PC-3 (cell line): ENCODE data around the gene XIRP2. TPM values are rescaled to one million over a fixed set of nuclear protein-coding genes. Genes with fewer than 3 reads are reported as not detected.

Experiments used
- ATAC-seq: fragments of 200-7000 bp; cut with Tn5 transposase; 2 replicates; pipeline ENCODE4 v1.9.1; 2020; ENCODE audit warnings: mild to moderate bottlenecking, moderate library complexity
- BruUV-seq: library from RNA; stranded (reverse); fragments of 400-500 nt; replicated peaks from 2 replicates; lab custom pipeline; 2021; lab: Mats Ljungman, UMichigan
- CTCF ChIA-PET: fragments of 300-600 bp; sonication (Branson Sonifier 250); formaldehyde crosslinking; loops from one replicate; lab custom pipeline; 2022; ENCODE audit warnings: antibody characterized with exemption; lab: Charles Lee
- POLR2A ChIA-PET: fragments of 300-600 bp; sonication (Branson Sonifier 250); formaldehyde crosslinking; loops from one replicate; lab custom pipeline; 2022; ENCODE audit warnings: antibody characterized with exemption; ENCODE audit not compliant: unreplicated experiment; lab: Charles Lee
- DNase-seq: peaks from one replicate; pipeline ENCODE4 v3.0.0-alpha.2; 2015
- H2AFZ ChIP-seq: fragments of 300-600 bp; sonication (generic); 2 replicates; pipeline ENCODE4 v1.6.0; 2016; ENCODE audit warnings: antibody characterized with exemption, low read length
- H3F3A ChIP-seq: fragments of 300-600 bp; sonication (generic); one replicate; pipeline ENCODE4 v1.6.0; 2017; ENCODE audit warnings: antibody characterized with exemption, low read length, control low read depth, mild to moderate bottlenecking; ENCODE audit not compliant: unreplicated experiment
- H3K27ac ChIP-seq: fragments of 300-600 bp; sonication (generic); 2 replicates; pipeline ENCODE4 v1.5.1; 2016; ENCODE audit warnings: mild to moderate bottlenecking, low read length
- H3K27me3 ChIP-seq: fragments of 300-600 bp; sonication (generic); 2 replicates; pipeline ENCODE4 v1.6.1; 2016; ENCODE audit warnings: low read length, mixed read lengths
- H3K36me3 ChIP-seq: fragments of 300-600 bp; sonication (generic); 2 replicates; pipeline ENCODE4 v1.6.1; 2016; ENCODE audit warnings: low read depth, mixed run types, low read length, mixed read lengths
- H3K4me1 ChIP-seq: fragments of 300-600 bp; sonication (generic); 2 replicates; pipeline ENCODE4 v1.5.1; 2016; ENCODE audit warnings: low read length; ENCODE audit not compliant: insufficient read depth
- H3K4me2 ChIP-seq: fragments of 300-600 bp; sonication (generic); 2 replicates; pipeline ENCODE4 v1.6.0; 2016; ENCODE audit warnings: low read length
- H3K4me3 ChIP-seq: fragments of 300-600 bp; sonication (generic); 2 replicates; pipeline ENCODE4 v1.5.1; 2016; ENCODE audit warnings: mild to moderate bottlenecking, low read length, mixed read lengths
- H3K79me2 ChIP-seq: fragments of 300-600 bp; sonication (generic); 2 replicates; pipeline ENCODE4 v1.6.1; 2017; ENCODE audit warnings: low read length, mixed read lengths
- H3K9ac ChIP-seq: fragments of 300-600 bp; sonication (generic); 2 replicates; pipeline ENCODE4 v1.6.0; 2016; ENCODE audit warnings: mild to moderate bottlenecking, low read length
- H3K9me2 ChIP-seq: fragments of 300-600 bp; sonication (generic); replicated peaks from 2 replicates; pipeline ENCODE4 v1.6.1; 2016; ENCODE audit warnings: mixed run types, low read length, mixed read lengths
- H3K9me3 ChIP-seq: fragments of 300-600 bp; sonication (generic); 2 replicates; pipeline ENCODE4 v1.6.1; 2016; ENCODE audit warnings: low read length, mixed read lengths
- H4K20me1 ChIP-seq: fragments of 300-600 bp; sonication (generic); 2 replicates; pipeline ENCODE4 v1.6.1; 2016; ENCODE audit warnings: low read length, mixed read lengths
- CTCF ChIP-seq: fragments of 300-600 bp; sonication (generic); conservative IDR thresholded peaks from 2 replicates; pipeline ENCODE4 v1.5.1; 2017; ENCODE audit warnings: antibody characterized with exemption, low read depth, mild to moderate bottlenecking, low read length
- EZH2 ChIP-seq: fragments of 300-600 bp; sonication (generic); IDR thresholded peaks from one replicate; pipeline ENCODE4 v1.6.1; 2017; ENCODE audit warnings: antibody characterized with exemption, mild to moderate bottlenecking, low read length; ENCODE audit not compliant: unreplicated experiment
- EZH2phosphoT487 ChIP-seq: fragments of 300-600 bp; sonication (generic); IDR thresholded peaks from 2 replicates; pipeline ENCODE4 v1.6.1; 2018; ENCODE audit warnings: mild to moderate bottlenecking, antibody characterized with exemption, low read length, borderline replicate concordance
- intact Hi-C: fragments of 100-400 bp; cut with micrococcal nuclease; formaldehyde crosslinking; loops from 2 replicates; pipeline ENCODE4 v1.9.0; 2023
- total RNA-seq: library from RNA; depleted of rRNA; stranded (reverse); fragments of >200 nt; gene quantifications from 2 replicates; pipeline ENCODE4 v1.2.3, GENCODE V29; 2014

XIRP2 gene
- total RNA-seq, 1 experiment from 2014 or later = 0.11 TPM

- H2AFZ ChIP-seq = no peak overlapping the region
- TF ChIP-seq EZH2phosphoT487 (no peak), EZH2 (no peak)
- peaks cover 17% of the 10 kb centered on the region for H3F3A ChIP-seq
- peak overlapping the region; percentile 56 for H3K4me2 ChIP-seq
- H3K9me3 ChIP-seq = no peaks in the 10 kb centered on the region
- no peaks in the 10 kb centered on the region for H3K27me3 ChIP-seq
- H3K27ac ChIP-seq = peak overlapping the region; percentile 94
- peaks cover 55% of the 10 kb centered on the region for H3K4me1 ChIP-seq
- H3K4me3 ChIP-seq = no peak overlapping the region
- H3K9me2 ChIP-seq = no peaks in the 10 kb centered on the region
- DNase-seq (no peak), ATAC-seq (no peak)
- H3K36me3 ChIP-seq = no peaks in the 10 kb centered on the region
- intact Hi-C loops = loop anchor here (1.0 to 2.0 kb wide), 5 partner anchors 19 to 120 kb away; no protein-coding TSS in a partner anchor
- BruUV-seq = no TSS peak
- CTCF ChIA-PET = no interaction called here
- no peaks in the 10 kb centered on the region for H3K79me2 ChIP-seq
- H3K9ac ChIP-seq = 0 out of 2 replicates have a peak overlapping the region, but pooled peaks have one; percentile 9
- H4K20me1 ChIP-seq = no peaks in the 10 kb centered on the region
- POLR2A ChIA-PET = no interaction called here
These were observed 245.3 kb downstream of the XIRP2 start for GRCh38 chr2:167133614-167134013.

- CTCF ChIA-PET = interaction anchor here (0.6 kb wide), 1 partner anchor 9 kb away, joined by 5 read pairs; no protein-coding TSS in a partner anchor
- peaks cover 17% of the 10 kb centered on the region for H3F3A ChIP-seq
- H3K9me3 ChIP-seq = no peaks in the 10 kb centered on the region
- no TSS peak for BruUV-seq
- no peaks in the 10 kb centered on the region for H3K36me3 ChIP-seq
- H3K4me3 ChIP-seq = peak overlapping the region; percentile 13; the same call in 1 of the 2 replicates
- H3K9me2 ChIP-seq = no peaks in the 10 kb centered on the region
- H2AFZ ChIP-seq = no peak overlapping the region
- intact Hi-C loops = loop anchor here (1.0 to 2.0 kb wide), 5 partner anchors 18 to 119 kb away; no protein-coding TSS in a partner anchor
- peak overlapping the region; percentile 94 for H3K27ac ChIP-seq
- peak overlapping the region; percentile 35 for H3K9ac ChIP-seq
- H3K4me1 ChIP-seq = peaks cover 55% of the 10 kb centered on the region
- peak overlapping the region; percentile 59 for H3K4me2 ChIP-seq
- TF ChIP-seq EZH2 (no peak), EZH2phosphoT487 (no peak), CTCF (no peak)
- H3K79me2 ChIP-seq = no peaks in the 10 kb centered on the region
- no peaks in the 10 kb centered on the region for H4K20me1 ChIP-seq
- DNase-seq = peak; percentile 92
- no peaks in the 10 kb centered on the region for H3K27me3 ChIP-seq
- POLR2A ChIA-PET = no interaction called here
- peak; percentile 94 for ATAC-seq
These were observed 246.2 kb downstream of the XIRP2 start for GRCh38 chr2:167134381-167135072.

- POLR2A ChIA-PET = no interaction called here
- Histone ChIP-seq H3K79me2 (no peaks in the 10 kb centered on the region), H3F3A (peaks cover 17% of the 10 kb centered on the region), H2AFZ (peak overlapping the region; percentile 60), H3K27me3 (no peaks in the 10 kb centered on the region), H3K9me3 (no peaks in the 10 kb centered on the region), H4K20me1 (no peaks in the 10 kb centered on the region), H3K4me1 (peaks cover 66% of the 10 kb centered on the region), H3K4me2 (peak overlapping the region; percentile 59), H3K4me3 (no peak overlapping the region), H3K9ac (peak overlapping the region; percentile 35), H3K36me3 (no peaks in the 10 kb centered on the region), H3K9me2 (no peaks in the 10 kb centered on the region), H3K27ac (peak overlapping the region; percentile 94)
- BruUV-seq = no TSS peak
- ATAC-seq (no peak), DNase-seq (no peak)
- CTCF ChIA-PET = no interaction called here
- intact Hi-C loops = loop anchor here (2.0 kb wide), 3 partner anchors 17 to 77 kb away; no protein-coding TSS in a partner anchor
- TF ChIP-seq EZH2phosphoT487 (no peak), CTCF (no peak), EZH2 (no peak)
These were observed 247.4 kb downstream of the XIRP2 start for GRCh38 chr2:167135706-167136105.
